ENCODE results near the gene TEX9.
"Not testable (repeated sequence)": the region's sequence is repeated elsewhere in the genome, so short reads cannot be mapped to it uniquely, and the experiment has no call there.

The TEX9 gene

DNA sequence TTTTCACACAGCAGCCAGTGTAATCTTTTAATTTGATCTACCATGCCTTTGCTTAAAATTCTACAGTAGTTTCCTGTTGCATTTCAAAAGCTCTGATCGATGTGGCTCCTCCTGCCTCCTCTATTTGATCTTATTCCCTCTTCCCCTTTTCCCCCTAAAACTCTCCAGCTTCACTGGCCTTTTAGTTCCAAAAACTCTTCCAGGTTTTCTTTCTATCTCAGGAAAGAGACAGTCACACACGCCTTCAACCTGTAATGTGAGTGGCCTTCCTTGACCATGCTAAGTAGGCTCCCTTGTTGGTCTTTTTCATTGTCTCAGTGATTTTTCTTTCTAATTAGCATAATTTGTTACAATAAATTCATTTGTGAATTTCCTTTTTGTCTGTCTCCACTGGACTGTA is 985 bp downstream of the TEX9 start:
- no peak for DNase-seq (ENCODE audit: low read depth)

DNA sequence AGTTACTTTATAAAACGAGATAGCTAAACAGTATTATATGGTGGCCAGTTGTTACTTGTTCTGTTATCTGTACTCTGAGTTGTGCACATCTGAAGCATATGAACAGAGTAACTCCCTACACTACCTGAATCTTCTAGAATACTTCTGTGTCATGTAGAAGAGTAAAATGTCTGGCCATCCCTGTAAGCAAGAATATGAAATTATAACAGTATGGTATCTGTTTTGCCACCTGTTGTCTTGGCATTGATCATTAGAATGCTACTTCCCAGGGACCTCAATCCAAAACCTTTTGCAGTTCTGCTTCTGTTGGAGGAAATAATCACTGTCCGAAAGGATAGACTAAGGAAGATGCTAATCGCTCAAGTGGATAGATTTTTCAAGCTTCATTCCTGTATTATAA is 1.9 kb downstream of the TEX9 start:
- DNase-seq (ENCODE audit: low read depth), result no peak

DNA sequence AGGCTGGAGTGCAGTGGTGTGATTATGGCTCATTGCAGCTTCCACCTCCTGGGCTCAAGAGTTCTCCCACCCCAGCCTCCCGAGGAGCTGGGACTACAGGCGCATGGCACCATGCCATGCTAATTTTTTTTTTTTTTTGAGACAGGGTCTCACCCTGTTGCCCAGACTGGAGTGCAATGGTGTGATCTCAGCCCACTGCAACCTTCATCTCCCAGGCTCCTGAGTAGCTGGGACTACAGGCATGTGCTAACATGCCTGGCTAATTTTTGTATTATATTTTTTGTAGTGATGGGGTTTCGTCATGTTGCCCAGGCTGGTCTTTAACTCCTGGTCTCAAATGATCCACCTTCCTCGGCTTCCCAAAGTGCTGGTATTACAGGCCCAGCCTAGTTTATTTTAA is 4.0 kb downstream of the TEX9 start:
- DNase-seq (ENCODE audit: low read depth), result no peak

DNA sequence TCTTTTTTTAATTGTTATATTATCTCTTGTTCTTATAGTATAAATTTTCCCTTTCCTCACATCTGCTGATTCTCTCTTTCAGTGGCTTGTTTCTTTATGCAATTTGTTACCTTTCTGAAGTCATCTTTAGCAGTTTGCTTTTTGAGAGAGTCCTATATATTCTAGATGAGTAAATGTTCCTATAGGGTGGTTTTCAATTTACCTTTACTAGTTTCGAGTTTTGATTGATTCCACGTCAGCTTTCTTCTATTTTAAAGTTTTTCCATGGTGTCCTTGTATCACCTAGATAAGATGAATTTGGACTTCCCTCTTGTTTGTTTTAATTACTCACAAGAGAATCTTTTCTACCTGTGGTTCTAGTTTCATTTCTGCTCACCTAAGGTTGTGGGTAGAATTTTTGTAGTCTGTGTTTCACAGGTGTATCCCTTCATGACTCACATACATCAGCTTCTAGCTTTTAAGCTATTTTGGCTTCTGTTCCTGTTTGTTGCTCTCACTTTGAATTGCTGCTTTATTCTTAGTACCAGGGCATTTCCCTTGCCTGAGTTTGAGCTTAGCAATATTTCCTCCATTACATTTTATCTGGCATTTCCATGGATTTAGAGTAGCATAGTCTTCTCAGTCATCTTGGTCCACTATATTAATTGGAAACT is 6.4 kb downstream of the TEX9 start:
- no peak for DNase-seq (ENCODE audit: low read depth)

DNA sequence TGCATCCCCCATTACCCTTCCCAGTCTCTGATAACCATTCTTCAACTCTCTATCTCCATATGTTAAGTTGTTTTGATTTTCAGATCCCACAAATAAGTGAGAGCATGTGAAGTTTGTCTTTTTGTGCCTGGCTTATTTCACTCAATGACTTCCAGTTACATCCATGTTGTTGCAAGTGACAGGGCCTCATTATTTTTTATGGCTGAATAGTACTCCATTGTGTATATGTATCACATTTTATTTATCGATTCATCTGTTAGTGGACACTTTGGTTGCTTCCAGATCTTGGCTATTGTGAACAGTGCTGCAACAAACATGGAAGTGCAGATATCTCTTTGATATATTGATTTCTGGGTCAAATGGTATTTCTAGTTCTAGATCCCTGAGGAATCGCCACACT is 9.5 kb downstream of the TEX9 start:
- not testable (repeated sequence) for DNase-seq (ENCODE audit: low read depth)

DNA sequence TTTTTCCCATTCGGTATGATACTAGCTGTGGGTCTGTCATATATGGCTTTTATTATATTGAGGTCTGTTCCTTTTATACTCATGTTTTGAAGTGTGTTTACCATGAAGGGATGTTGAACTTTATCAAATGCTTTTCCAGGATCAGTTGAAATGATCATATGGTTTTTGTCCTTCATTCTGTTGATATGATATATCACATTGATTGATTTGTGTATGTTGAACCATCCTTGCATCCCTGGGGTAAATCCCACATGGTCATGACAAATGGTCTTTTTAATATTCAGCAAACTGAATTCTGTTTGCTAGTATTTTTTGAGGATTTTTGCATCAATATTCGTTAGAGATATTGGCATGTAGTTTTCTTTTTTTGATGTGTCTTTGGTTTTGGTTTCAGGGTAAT is 12.6 kb downstream of the TEX9 start:
- not testable (repeated sequence) for DNase-seq (ENCODE audit: low read depth)

DNA sequence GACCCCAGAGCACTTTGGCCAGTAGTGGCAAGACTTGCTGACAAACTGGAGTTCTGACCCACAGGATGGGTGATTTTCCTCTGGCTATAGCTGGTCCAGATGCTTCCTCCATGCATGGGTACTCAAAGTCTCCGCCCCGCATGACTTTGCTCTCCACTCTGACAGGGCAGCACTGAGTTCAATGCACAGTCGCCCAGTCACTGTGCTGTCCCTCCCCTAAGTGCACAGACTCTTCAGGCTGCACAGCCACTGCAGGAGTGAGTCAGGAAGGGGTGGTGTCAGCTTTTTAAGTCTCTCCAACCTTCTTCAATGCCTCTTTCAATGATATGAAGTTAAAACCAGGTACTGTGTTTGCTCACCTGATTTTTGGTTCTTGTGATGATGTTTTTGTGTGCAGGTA is 17.8 kb downstream of the TEX9 start:
- DNase-seq (ENCODE audit: low read depth), result no peak

DNA sequence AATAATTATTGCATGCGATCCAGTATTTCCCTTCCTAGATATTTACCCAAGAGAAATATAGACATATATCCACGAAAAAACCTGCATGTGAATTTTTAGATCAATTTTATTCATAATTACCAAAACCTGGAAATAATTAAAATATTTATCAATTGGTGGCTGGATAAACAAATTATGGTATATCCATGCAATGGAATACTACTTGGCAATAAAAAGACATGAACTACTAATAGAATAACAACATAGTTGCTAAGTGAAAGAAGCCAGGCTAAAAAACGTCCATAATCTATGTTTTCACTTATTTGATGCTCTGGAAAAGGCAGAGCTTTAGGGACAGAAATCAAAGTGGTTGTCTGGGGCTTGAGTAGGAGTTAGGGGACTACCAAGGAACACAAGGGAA is 20.7 kb downstream of the TEX9 start:
- no peak for DNase-seq (ENCODE audit: low read depth)

DNA sequence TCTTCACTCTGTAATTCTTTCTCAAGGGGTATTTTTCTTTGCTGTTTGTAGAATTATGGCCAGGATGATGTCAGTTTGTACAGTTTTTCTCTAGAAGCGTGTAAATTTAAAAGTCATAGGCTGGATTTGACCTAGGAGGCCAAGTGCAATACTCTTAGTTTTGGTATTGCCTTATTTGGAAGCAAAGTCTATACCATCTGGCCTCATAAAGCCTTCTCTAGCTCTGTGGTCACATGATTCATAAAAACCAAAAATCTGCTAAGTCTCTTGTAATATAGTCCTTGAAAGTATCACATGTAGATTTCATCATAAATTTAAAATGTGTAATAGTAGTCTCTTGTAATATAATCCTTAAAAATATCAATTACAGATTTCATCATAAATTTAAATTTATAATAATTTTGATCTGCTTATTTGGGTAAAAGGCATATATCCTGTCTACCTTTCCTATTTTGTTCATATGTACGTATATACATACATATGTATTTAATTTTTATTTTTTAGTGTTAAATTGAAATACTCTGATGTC is 25.6 kb downstream of the TEX9 start:
- no peak for DNase-seq (ENCODE audit: low read depth)

DNA sequence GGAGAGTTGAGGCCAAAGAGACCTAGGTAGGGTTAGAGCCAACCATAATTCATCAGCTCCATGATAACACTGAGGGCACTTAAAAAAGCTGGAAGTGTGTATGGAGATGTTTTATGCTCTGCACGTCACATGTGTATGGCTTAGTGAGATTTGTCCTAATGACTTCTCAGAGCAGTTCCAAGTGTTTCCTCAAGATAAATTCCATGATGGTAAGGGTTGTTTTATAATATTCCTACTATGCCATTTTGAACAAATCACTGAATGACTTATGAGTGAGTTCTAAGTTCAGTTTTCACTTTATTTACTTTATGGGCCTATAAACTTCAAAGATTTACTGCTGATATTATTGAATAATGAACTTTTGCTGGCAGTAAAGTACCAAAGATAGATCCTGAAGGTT is 28.1 kb downstream of the TEX9 start:
- no peak for DNase-seq (ENCODE audit: low read depth)

DNA sequence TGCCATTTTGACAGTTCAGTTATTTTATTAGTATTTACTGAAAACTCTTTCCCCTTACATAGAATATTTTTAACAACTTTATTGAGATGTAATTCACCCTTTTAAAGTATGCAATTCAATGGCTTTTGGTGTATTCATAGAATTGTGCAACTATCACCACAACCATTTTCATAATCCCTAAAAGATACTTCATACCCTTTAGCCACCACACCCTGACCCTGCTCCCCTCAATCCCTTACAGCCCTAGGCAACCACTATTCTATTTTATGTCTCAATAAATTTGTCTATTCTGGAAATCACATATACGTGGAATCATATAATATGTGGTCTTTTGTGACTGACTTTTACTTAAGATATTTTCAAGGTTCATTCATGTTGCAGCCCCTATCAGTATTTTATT is 29.7 kb downstream of the TEX9 start:
- no peak for DNase-seq (ENCODE audit: low read depth)

DNA sequence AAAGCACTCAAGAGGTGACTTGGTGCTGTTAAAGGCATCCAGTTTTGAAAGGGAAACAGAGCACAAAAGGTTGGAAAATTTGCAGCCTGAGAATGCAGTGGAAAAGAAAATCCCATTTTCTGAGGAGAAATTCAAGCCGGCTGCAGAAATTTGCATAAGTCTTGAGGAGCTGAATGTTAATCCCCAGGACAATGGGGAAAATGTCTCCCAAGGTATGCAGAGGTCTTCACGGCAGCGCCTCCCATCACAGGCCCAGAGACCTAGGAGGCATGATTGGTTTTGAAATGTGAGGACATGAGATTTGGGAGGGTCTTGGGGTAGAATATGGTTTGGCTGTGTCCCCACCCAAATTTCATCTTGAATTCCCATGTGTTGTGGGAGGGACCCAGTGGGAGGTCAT is 32.1 kb downstream of the TEX9 start:
- DNase-seq (ENCODE audit: low read depth), result not testable (repeated sequence)

DNA sequence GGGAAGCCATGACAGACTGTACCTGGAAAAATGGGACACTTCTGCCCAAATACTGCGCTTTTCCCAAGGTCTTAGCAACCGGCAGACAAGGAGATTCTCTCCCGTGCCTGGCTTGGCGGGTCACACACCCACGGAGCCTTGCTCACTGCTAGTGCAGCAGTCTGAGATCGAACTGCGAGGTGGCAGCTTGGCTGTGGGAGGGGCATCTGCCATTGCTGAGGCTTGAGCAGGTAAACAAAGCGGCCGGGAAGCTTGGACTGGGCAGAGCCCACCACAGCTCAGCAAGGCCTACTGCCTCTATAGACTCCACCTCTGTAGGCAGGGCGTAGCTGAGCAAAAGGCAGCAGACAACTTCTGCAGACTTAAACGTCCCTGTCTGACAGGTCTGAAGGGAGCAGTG is 34.0 kb downstream of the TEX9 start:
- DNase-seq (ENCODE audit: low read depth), result not testable (repeated sequence)

DNA sequence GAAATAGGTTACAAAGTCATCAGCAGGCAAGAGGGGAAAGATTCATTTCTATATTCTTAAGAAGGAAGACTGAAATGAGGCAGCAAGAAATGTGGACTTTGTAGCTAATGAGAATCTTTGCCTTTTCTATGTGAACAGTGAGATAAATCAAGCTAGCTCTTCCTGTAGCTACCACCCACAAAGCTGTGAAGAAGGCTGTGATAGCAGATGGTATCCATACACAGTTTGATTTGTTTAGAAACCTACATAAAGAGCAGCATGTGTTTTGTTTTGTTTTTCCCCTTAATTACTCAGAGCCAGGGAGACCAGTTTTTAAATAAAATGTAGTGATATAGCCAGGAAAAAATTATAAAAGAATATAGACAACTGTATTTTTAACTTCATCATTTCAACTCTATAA is 45.5 kb downstream of the TEX9 start:
- DNase-seq (ENCODE audit: low read depth), result no peak

DNA sequence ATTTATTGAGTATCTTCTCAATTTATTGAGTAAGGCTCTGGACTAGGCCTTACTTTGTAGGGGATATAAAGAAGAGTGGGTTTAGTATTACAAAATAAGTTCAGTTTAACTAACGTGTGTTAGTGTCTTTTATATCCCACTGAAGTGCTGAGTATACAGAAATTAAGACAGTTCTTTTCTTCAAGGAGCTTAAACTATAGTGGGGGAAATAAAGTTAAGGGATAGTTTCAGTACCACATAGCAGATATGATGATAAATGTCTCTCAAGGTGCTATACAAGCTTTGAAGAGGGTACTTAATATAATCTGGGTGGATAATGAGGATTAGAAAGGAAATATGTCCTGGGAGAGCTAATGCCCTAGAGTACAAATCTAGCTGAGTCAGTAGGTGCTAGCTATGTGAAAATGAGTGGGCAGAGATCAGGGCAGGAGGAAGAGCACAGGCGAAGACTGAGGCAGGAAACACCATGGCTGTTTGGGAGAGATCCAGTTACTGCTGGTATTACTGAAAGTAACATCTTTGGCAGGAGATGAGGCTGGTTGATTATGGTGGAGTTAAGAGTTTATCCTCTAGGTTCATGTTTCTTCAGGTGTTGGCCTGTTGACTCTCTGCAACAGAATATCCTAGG is 46.0 kb downstream of the TEX9 start:
- no peak for DNase-seq (ENCODE audit: low read depth)

DNA sequence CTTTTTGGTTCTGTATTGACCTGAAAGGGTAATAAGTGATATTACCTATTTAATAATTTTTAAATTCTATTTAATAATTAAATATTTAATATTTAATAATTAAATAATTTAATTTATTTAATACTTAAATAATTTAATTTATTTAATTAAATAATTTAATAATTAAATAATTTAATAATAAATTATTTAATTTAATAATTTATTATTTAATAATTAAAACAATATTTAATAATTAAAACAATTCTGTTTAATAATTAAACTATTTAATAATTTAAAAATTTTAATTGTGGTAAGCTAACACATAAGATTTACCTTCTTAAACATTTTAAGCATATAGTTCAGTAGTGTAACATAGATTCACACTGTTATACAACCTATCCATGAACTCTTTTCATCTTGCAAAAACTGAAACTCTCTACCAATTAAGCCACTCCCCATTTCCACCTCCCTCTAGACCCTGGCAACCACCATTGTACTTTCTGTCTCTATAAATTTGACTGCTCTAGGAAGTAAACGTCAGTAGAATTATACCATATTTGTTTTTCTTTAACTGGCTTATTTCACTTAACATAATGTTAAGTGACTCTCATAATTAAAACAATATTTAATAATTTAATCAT is 48.0 kb downstream of the TEX9 start:
- DNase-seq (ENCODE audit: low read depth), result not testable (repeated sequence)

DNA sequence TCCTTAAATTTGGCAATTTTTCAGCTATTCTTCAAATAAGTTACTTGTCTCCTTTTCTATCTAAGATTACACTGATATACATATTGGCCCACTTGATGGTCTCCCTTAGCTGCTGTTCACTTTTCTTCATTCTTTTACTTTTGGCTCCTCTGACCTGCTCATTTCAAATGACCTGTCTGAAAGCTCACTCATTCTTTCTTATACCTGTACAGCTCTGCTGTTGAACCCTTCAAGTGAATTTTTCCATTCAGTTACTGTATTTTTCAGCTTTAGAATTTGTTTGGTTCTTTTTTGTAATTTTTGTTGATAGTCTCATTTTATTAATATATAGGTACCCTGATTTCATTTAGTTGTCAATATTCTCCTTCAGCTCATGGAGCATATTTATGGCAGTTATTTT is 60.0 kb downstream of the TEX9 start:
- DNase-seq (ENCODE audit: low read depth), result no peak

DNA sequence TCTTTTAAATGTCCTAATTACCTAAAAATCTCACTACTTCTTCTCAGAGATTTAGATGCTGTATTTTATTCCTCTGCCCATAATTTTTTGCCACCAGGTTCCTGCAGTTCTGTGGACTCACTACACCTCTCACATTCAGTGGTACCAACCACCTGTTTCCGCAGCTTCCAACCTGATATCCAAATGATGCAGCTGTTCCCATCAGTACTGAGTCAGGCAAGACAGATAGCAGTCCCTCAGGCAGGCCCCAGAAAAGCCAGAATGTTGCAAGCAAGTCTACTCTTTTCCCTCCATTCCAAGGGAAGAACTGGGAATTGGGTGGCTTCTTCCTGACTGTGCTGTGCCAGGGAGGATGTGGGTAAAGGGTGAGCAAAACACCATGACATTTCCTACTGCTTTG is 60.8 kb downstream of the TEX9 start:
- DNase-seq (ENCODE audit: low read depth), result no peak

DNA sequence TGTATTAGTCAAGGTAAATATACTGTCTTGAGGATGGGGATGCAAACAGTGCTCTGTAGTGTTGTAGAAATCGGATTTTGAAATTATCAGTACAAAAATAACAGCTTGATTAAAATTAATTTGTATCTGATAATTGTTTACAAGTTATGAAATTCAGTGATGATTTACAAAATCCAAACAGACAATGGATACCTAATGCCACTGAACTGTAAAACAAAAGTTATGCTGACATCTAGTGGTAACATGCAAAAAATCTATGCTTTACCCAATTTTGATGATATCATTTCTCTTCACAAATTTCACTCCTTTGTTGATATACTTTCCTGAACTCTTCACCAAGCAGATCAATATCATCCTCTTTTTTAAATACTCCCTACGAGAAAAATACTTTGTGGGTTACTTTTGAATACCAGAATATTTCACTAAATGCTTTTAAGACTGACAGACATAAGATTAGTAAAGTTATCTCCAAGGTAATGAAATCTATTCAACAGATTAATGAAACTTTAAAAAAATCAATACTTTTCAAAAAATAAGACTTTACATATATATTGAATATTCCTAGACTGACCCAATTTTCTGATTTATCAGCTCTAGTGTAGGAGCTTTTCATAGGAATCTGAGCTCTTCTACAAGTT is 63.7 kb downstream of the TEX9 start:
- no peak for DNase-seq (ENCODE audit: low read depth)

DNA sequence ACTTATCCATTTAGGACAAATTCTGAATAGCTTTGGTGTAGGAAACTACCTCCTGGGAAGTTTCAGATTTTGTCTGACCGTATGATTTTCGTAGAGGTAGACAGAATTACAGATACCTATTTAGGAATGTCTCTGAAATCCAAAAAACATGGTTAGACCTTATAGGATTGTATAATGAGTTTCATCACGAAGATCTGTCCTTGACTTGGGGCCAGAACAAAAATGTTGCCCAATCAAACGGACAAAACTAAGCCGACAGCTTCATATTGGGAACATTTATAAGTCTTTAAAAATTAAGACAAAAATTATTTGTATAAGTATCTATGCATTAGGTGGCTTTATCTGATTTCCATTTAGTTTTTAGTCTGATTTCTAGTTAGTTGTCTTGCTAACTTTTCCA is 67.1 kb downstream of the TEX9 start:
- DNase-seq (ENCODE audit: low read depth), result no peak

DNA sequence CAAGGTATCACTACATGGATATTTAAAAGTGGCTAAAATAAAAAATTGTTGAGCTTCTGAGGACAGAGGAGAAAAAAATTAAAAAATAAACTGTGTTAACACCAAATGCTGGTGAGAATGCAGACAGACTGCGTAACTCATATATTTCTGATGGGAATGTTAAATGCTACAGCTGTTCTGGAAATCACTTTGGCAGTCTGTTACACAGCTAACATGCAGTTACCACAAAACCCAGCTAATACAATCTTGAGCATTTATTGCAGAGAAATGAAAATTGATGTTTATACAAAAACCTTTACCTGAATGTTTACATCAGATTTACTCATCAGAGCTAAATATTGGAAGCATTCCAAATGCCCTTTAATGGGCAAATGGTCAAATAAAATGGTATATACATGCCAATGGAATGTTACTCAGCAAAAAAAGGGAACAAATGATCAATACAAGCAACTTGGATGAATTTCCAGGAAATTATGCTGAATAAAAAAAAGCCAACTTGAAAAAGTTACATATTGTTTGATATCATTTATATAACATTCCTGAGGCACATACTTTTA is 75.1 kb downstream of the TEX9 start:
- DNase-seq (ENCODE audit: low read depth), result no peak

DNA sequence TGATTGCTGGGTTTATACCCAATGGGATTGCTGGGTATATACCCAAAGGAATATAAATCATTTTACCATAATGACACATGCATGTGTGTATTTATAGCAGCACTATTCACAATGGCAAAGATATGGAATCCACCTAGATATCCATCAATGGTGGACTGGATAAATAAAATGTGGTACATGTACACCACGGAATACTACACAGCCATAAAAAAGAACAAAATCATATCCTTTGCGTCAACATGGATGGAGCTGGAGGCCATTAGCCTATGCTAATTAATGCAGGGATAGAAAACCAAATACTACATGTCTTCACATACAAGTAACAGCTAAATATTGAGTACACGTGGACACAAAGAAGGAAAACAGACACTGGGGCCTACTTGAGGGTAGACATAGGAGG is 77.1 kb downstream of the TEX9 start:
- no peak for DNase-seq (ENCODE audit: low read depth)

DNA sequence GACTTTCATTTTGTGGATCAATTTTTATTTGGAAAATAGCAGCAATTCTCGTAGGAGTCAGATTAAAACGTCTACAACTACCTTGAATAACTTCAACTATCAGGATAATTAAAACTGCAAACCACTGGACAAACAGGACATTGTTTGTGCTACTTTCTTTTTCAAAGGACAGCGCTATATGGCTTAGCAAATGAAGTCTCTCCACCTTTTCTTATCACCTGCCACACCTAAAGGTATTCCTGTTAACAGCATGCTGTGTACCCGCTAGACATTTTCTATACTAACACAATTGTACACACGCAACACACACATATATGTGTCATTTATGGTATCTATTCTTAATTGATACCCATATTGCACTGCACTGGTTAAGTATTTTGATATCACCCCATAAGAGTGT is 80.5 kb downstream of the TEX9 start:
- no peak for DNase-seq (ENCODE audit: low read depth)

Data from activated T-helper 9 cell treated with anti-CD3 and anti-CD28 coated beads, Interleukin-2, amount 50 U/mL, for 16 hours (primary cell).